Skeletal muscle tissue (tissue), 4 donors: Measurements from ENCODE around the gene MIX23. TPM values are rescaled to one million over a fixed set of nuclear protein-coding genes. Genes with fewer than 3 reads are reported as not detected.

Experiments used
- H3K27ac ChIP-seq: one replicate; pipeline ENCODE4 v1.7.0; 2013; ENCODE audit warnings: mild to moderate bottlenecking, low read depth, low read length, inconsistent platforms
- H3K27me3 ChIP-seq, 3 donors: one replicate each; pipeline ENCODE4 v1.7.0; 2013; ENCODE audit warnings: low read length in 3 of 3; ENCODE audit not compliant: control insufficient read depth in 3 of 3, insufficient read depth in 3 of 3
- H3K36me3 ChIP-seq, 3 donors: one replicate each; pipeline ENCODE4 v1.7.0; 2013; ENCODE audit warnings: low read length in 3 of 3; ENCODE audit not compliant: control insufficient read depth in 3 of 3, insufficient read depth in 3 of 3
- H3K4me1 ChIP-seq, 3 donors: one replicate each; pipeline ENCODE4 v1.7.0; 2013; ENCODE audit warnings: low read length in 3 of 3, mild to moderate bottlenecking in 3 of 3; ENCODE audit not compliant: control insufficient read depth in 3 of 3, insufficient read depth in 3 of 3
- H3K4me3 ChIP-seq, 3 donors: one replicate each; pipeline ENCODE4 v1.7.0; 2013; ENCODE audit warnings: low read length in 3 of 3
- H3K9ac ChIP-seq, 3 donors: one replicate each; pipeline ENCODE4 v1.7.0; 2013; ENCODE audit warnings: low read length in 3 of 3, mild to moderate bottlenecking in 3 of 3, moderate library complexity in 2 of 3, low read depth in 1 of 3
- H3K9me3 ChIP-seq, 3 donors: one replicate each; pipeline ENCODE4 v1.7.0; 2013; ENCODE audit warnings: low read length in 3 of 3; ENCODE audit not compliant: control insufficient read depth in 3 of 3
- total RNA-seq: library from RNA; depleted of rRNA; stranded (reverse); fragments of >200 nt; gene quantifications from one replicate; pipeline ENCODE4 v1.2.3, GENCODE V29; 2014
- donor health status: Osteomylitis.

Gene MIX23
- 27.7 TPM for total RNA-seq

DNA sequence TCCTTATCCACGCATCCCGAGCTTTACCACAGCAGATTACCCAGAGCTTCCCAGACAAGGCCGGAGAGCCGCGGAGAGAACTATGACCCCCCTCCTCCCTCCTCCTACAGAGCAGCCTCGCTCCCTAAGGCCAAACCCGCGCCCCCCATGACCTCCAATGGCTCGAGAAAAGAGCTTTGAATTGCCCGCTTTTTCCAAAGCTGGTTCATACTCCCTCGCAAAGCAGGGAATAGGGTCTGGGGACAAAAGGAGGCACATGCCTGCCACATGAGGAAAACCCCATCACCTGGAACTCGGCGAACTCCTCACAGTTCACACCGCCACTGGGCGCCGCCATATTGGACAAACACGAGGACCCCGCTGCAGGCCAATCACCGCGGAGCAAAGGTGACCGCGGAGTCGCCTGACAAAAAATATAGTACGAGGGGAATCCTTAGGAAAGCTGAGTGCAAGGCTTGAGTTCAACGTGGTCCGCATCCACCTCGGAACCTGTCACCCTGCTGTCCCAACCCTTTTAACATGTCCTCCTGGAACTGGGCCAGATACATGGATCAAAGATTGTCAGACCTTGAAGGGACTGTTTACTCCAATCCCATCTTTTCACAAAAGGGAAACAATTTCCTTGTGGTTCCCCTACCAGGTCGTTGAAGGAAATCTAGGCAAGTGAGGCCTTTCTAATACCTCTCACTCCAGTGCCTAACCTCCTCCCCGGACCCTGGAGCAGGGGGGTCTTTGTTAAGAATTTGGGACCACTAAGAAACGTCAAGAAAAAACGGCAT is at the start of gene MIX23:
TSS of gene MIX23 (minus strand) at position 344 of the 779 bp plus-strand sequence. CDS start at position 337, 7 bp downstream.
- Histone ChIP-seq H3K4me3 (peak within 1 kb of the TSS; percentile 85 to 96 (median 94)), H3K9me3 (no peaks in the 10 kb centered on the region)

DNA sequence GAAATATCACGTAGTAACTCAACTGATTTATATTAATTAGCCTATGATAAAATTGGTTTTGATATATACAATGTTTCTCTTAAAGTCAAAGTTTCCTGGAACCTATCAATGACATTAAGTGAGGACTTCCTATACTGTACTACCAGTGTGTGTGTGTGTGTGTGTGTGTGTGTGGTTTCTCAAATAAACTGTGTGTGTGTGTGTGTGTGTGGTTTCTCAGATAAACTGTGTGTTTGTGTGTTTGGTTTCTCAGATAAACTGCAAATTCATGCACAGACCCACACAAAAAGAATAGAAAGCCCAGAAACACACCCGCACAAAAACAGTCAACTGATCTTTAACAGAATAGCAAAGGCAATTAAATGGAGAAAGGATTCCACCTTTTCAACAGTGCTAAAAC is 47.3 kb upstream of the MIX23 start:
- no peak overlapping the region for H3K27ac ChIP-seq
- peaks cover 21 to 46% (median 25%) of the 10 kb centered on the region in 3 donors for H3K36me3 ChIP-seq
- no peak overlapping the region for H3K4me3 ChIP-seq
- no peak overlapping the region for H3K9ac ChIP-seq
- no peaks in the 10 kb centered on the region for H3K9me3 ChIP-seq
- no peaks in the 10 kb centered on the region for H3K4me1 ChIP-seq
- no peaks in the 10 kb centered on the region for H3K27me3 ChIP-seq

More for the DNA sequence above, at the start of gene MIX23:
- no peaks in the 10 kb centered on the region for H3K27me3 ChIP-seq
- H3K27ac ChIP-seq: peak within 1 kb of the TSS; percentile 92
- H3K9ac ChIP-seq: peak within 1 kb of the TSS; percentile 90 to 93 (median 91)
- no peaks in the 10 kb centered on the region for H3K36me3 ChIP-seq
- H3K4me1 ChIP-seq: peaks cover 4 to 18% (median 6%) of the 10 kb centered on the region in 3 donors

- H3K27ac ChIP-seq: no peak overlapping the region
- peaks cover 15 to 40% (median 27%) of the 10 kb centered on the region in 3 donors for H3K36me3 ChIP-seq
- H3K27me3 ChIP-seq: no peaks in the 10 kb centered on the region
- no peaks in the 10 kb centered on the region for H3K9me3 ChIP-seq
- H3K9ac ChIP-seq: no peak overlapping the region
- no peaks in the 10 kb centered on the region for H3K4me1 ChIP-seq
- no peak overlapping the region for H3K4me3 ChIP-seq
These were observed 44.9 kb upstream of the MIX23 start for GRCh38 chr3:122427857-122428471.

- Histone ChIP-seq H3K27ac (no peak overlapping the region), H3K4me1 (peaks cover 6 to 13% (median 11%) of the 10 kb centered on the region in 3 donors), H3K36me3 (peaks cover 14 to 20% (median 16%) of the 10 kb centered on the region in 3 donors), H3K9me3 (no peaks in the 10 kb centered on the region), H3K9ac (no peak overlapping the region), H3K27me3 (no peaks in the 10 kb centered on the region), H3K4me3 (no peak overlapping the region)
These were observed 38.8 kb upstream of the MIX23 start for GRCh38 chr3:122421836-122422235.

GRCh38 chr3:122421101-122421500 is 38.1 kb upstream of the MIX23 start:
- peaks cover 7 to 13% (median 9%) of the 10 kb centered on the region in 3 donors for H3K36me3 ChIP-seq

GRCh38 chr3:122416966-122417365 is 33.9 kb upstream of the MIX23 start:
- Histone ChIP-seq H3K4me1 (peaks cover 16 to 42% (median 23%) of the 10 kb centered on the region in 3 donors), H3K9ac (peak overlapping the region; percentile 91 to 96 (median 93)), H3K4me3 (peak overlapping the region; percentile 90 to 92 (median 91)), H3K36me3 (peaks cover 0 to 8% (median 2%) of the 10 kb centered on the region in 3 donors), H3K9me3 (no peaks in the 10 kb centered on the region), H3K27ac (peak overlapping the region; percentile 94), H3K27me3 (no peaks in the 10 kb centered on the region)

More at GRCh38 chr3:122421101-122421500, 38.1 kb upstream of the MIX23 start:
- Histone ChIP-seq H3K9ac (no peak overlapping the region), H3K9me3 (no peaks in the 10 kb centered on the region), H3K4me1 (peaks cover 6 to 13% (median 12%) of the 10 kb centered on the region in 3 donors), H3K4me3 (no peak overlapping the region), H3K27ac (no peak overlapping the region), H3K27me3 (no peaks in the 10 kb centered on the region)

- H3K4me3 ChIP-seq: peak within 1 kb of the TSS; percentile 90 to 92 (median 91)
- peaks cover 0 to 9% (median 2%) of the 10 kb centered on the region in 3 donors for H3K36me3 ChIP-seq
- H3K9me3 ChIP-seq: no peaks in the 10 kb centered on the region
- H3K27ac ChIP-seq: peak within 1 kb of the TSS; percentile 94
- peaks cover 16 to 42% (median 23%) of the 10 kb centered on the region in 3 donors for H3K4me1 ChIP-seq
- H3K27me3 ChIP-seq: no peaks in the 10 kb centered on the region
- H3K9ac ChIP-seq: peak within 1 kb of the TSS; percentile 91 to 96 (median 93)
These were observed 33.0 kb upstream of the MIX23 start, which contains the start of gene WDR5B for GRCh38 chr3:122415762-122416654. TSS of gene WDR5B (minus strand) at chr3:122416062. CDS start at chr3:122415528, 534 bp downstream.

DNA sequence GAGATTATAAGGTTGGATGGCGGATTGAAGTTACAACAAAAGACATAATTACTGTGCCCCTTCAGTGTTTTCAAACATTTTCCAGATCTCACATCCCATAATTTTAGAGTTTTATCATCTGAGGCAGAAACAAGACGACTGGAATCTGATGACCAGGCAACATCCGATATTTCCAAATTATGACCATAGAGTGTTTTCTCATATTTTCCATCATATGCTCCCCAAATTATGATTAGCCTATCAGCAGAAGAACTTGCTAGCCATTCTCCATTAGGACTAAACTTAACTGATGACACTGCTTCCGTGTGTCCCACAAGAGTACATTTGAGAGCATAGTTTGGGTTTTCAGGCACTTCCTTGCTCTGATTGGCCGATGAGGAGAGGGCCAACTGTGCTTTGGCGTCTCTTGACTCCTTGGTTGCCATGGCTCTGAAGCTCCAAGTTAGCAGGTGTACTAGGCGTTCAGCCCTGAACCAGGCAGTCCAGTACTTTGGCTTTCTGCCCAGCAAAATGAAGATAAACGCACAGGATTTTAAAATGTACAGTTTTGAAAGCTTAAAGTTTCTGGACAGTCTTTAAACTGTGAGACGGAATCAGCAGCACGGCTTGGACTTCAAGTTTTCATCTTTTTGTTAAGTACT is 32.2 kb upstream of the MIX23 start:
- peaks cover 14 to 40% (median 23%) of the 10 kb centered on the region in 3 donors for H3K4me1 ChIP-seq
- peak overlapping the region; percentile 90 to 92 (median 91) for H3K4me3 ChIP-seq
- no peaks in the 10 kb centered on the region for H3K9me3 ChIP-seq
- peak overlapping the region; percentile 94 for H3K27ac ChIP-seq
- peak overlapping the region; percentile 91 to 96 (median 93) for H3K9ac ChIP-seq
- H3K27me3 ChIP-seq: no peaks in the 10 kb centered on the region
- H3K36me3 ChIP-seq: peaks cover 4 to 15% (median 8%) of the 10 kb centered on the region in 3 donors

DNA sequence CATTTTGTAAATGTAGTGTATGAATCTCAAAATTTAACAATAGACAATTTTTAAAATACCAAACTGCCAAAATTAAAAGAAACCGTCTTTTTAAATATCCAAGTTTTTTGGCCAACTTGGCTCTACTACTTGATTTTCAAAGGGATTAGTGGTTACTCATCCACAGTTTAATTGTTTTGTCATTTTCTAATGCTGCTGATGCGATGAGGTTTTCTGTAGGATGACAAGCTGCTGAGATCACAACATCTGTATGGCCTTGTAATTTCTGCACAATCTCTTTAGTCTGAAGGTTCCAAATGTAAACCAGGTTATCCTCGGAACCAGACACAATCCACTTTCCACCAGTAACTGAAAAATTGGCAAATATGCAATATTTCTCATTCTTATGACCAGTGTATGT is 31.4 kb upstream of the MIX23 start:
- peaks cover 10 to 17% (median 15%) of the 10 kb centered on the region in 3 donors for H3K36me3 ChIP-seq

More for the DNA sequence above, 31.4 kb upstream of the MIX23 start:
- Histone ChIP-seq H3K27me3 (no peaks in the 10 kb centered on the region), H3K27ac (no peak overlapping the region), H3K9me3 (no peaks in the 10 kb centered on the region), H3K9ac (peak overlapping the region in 1 of 3 donors; percentile 8), H3K4me3 (peak overlapping the region in 1 of 3 donors; percentile 91), H3K4me1 (peaks cover 12 to 38% (median 23%) of the 10 kb centered on the region in 3 donors)
